K562 (cell line): ENCODE results near the gene DDAH2. TPM values are rescaled to one million over a fixed set of nuclear protein-coding genes. Genes with fewer than 3 reads are reported as not detected.

ENCODE experiments used
- ARID1B ChIP-seq: fragments of 450-650 bp; IDR thresholded peaks from 2 replicates; pipeline ENCODE4 v1.6.1; 2016; ENCODE audit warnings: antibody characterized with exemption, mild to moderate bottlenecking, inconsistent platforms
- CHCHD3 ChIP-seq: fragments of 250-450 bp; sonication (Bioruptor Pico); IDR thresholded peaks from 2 replicates; pipeline ENCODE4 v2.1.2; 2022; ENCODE audit warnings: mild to moderate bottlenecking
- CHD2 ChIP-seq: IDR thresholded peaks from 2 replicates; pipeline ENCODE4 v1.6.1; 2011; ENCODE audit warnings: low read depth, low read length
- L3MBTL2 ChIP-seq: fragments of 450-650 bp; IDR thresholded peaks from 2 replicates; pipeline ENCODE4 v1.6.1; 2016; ENCODE audit warnings: mild to moderate bottlenecking, moderate library complexity
- NFRKB ChIP-seq: fragments of 450-650 bp; IDR thresholded peaks from 2 replicates; pipeline ENCODE4 v1.6.1; 2016; ENCODE audit warnings: low read depth
- OTX1 ChIP-seq: fragments of 450-650 bp; formaldehyde crosslinking; IDR thresholded peaks from 2 replicates; pipeline ENCODE4 v1.4.0; 2022; ENCODE audit warnings: mild to moderate bottlenecking
- RAD21 ChIP-seq, 2 experiments: fragments of 250-450 bp in 1 of 2; fragments of 450-650 bp in 1 of 2; sonication (Bioruptor Pico) in 1 of 2; formaldehyde crosslinking in 1 of 2; IDR thresholded peaks in 1 of 2; conservative IDR thresholded peaks in 1 of 2; 2 replicates each; pipeline versions ENCODE4 v1.4.0 to v1.8.0; 2020 to 2022; ENCODE audit warnings: mild to moderate bottlenecking in 2 of 2, moderate library complexity in 1 of 2
- RBFOX2 ChIP-seq: fragments of 200-400 bp; formaldehyde crosslinking; IDR thresholded peaks from 2 replicates; pipeline ENCODE4 v1.6.1; 2017; ENCODE audit warnings: low read depth, mild to moderate bottlenecking, low read length, moderate library complexity
- polyA plus RNA-seq, 8 experiments: library from polyadenylated mRNA; depleted of rRNA in 4 of 8; stranded (reverse) in 5 of 8; unstranded in 3 of 8; fragments of >200 nt; fragmentation: Nextera tagmentation in 2 of 8; fragmentation: Illumina TruSeq in 1 of 8; extraction: Ambion mirVana in 2 of 8; extraction: Trizol in 1 of 8; gene quantifications; 2 replicates each; pipeline versions ENCODE4 v1.2.1 to v1.2.3, GENCODE V29; 2011 to 2014; ENCODE audit warnings: inconsistent platforms in 1 of 8, missing spikeins in 1 of 8
- total RNA-seq, 7 experiments: library from RNA; depleted of rRNA in 6 of 7; stranded (reverse); fragments of >200 nt in 6 of 7; fragmentation: Illumina TruSeq in 2 of 7; extraction: Trizol in 2 of 7; gene quantifications; 2 replicates each; pipeline versions ENCODE4 v1.2.1 to v1.2.3, GENCODE V29; 2011 to 2021; ENCODE audit warnings: low replicate concordance in 1 of 7
- TF ChIP-seq, protein P1 (sequence below), 2 experiments: IDR thresholded peaks; 2 replicates each; pipeline ENCODE4 v1.6.1; 2012; ENCODE audit warnings: improper control_type of control experiment in 2 of 2, low read depth in 2 of 2, low read length in 2 of 2, borderline replicate concordance in 1 of 2
- TF ChIP-seq, protein P2 (sequence below), 3 experiments: fragments of 200-800 bp in 1 of 3; sonication (Bioruptor generic) in 1 of 3; sonication (generic) in 1 of 3; formaldehyde crosslinking in 1 of 3; IDR thresholded peaks; 2 replicates each; pipeline versions ENCODE4 v1.6.1 to v1.8.0; 2016 to 2022; ENCODE audit warnings: mild to moderate bottlenecking in 2 of 3, missing compliant biosample characterization in 2 of 3, missing genetic modification characterization in 2 of 3, missing genetic modification reagents in 1 of 3
- TF ChIP-seq, protein P3 (sequence below): fragments of 450-650 bp; formaldehyde crosslinking; IDR thresholded peaks from 2 replicates; pipeline ENCODE4 v1.4.0; 2022; ENCODE audit warnings: missing genetic modification characterization
- TF ChIP-seq, protein P4 (sequence below): sonication (generic); formaldehyde crosslinking; IDR thresholded peaks from 2 replicates; pipeline ENCODE4 v1.8.0; 2023; ENCODE audit warnings: missing genetic modification reagents, mild to moderate bottlenecking, borderline replicate concordance
- TF ChIP-seq, protein P5 (sequence below): fragments of 450-650 bp; IDR thresholded peaks from 2 replicates; pipeline ENCODE4 v1.6.1; 2016; ENCODE audit warnings: borderline replicate concordance

The DDAH2 gene
- total and polyA plus RNA-seq, 9 of the 15 experiments (the other 6 are each of a cell fraction or from before 2014, with no cell fraction given) = 1.8 to 45.4 (median 21.4) TPM

DNA sequence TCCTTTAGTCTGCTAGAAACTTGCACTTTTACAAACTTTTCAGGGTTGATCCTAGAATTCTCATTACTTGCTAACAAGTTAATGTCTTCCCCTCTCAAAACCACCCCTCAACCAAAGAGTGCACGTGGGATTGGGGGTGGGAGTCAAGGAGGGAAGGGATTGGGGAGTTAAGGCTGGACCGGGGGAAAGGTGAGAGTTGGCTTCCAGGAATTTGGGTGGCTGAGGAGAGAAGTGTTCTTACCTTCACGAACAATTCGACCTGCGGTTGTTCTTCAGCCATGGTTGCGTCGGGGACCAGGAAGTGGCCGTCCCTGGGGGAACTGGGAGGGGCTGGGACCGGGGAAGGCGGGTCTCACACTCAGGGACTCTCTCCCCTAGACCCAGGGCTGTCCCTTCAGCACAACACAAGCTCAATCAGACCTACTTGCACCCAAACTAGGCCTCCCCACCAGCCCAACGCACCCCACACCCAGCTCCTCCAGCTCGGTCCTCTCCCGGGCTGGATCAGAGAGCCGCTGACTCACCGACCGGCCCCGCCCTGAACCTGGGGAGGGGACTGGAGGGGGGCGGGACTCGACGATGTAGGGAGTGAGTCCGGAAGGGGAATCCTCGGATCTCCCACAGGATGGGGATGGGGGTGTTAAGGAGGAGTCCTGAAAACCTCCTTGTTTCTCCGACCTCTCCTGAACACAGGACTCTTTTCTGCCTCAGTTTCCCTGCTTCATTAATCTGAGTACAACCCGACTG is 7.1 kb upstream of the DDAH2 start, which contains the start of gene CLIC1 (continued):
- TF ChIP-seq RBFOX2 = peak; percentile 96
- peak; percentile 97 for TF ChIP-seq OTX1 (CRISPR knock-in tag)
- TF ChIP-seq RAD21 (CRISPR knock-in tag; conservative IDR thresholded peaks at IDR 0.05 in 1 of 2, IDR thresholded peaks at IDR 0.05 in 1 of 2) = peak in 1 of 2 experiments; percentile 22; a peak in 1 of 4 replicates
- peak; percentile 95 for TF ChIP-seq CHCHD3 (CRISPR knock-in tag)
- TF ChIP-seq L3MBTL2 = no peak
- TF ChIP-seq, protein P1, sequence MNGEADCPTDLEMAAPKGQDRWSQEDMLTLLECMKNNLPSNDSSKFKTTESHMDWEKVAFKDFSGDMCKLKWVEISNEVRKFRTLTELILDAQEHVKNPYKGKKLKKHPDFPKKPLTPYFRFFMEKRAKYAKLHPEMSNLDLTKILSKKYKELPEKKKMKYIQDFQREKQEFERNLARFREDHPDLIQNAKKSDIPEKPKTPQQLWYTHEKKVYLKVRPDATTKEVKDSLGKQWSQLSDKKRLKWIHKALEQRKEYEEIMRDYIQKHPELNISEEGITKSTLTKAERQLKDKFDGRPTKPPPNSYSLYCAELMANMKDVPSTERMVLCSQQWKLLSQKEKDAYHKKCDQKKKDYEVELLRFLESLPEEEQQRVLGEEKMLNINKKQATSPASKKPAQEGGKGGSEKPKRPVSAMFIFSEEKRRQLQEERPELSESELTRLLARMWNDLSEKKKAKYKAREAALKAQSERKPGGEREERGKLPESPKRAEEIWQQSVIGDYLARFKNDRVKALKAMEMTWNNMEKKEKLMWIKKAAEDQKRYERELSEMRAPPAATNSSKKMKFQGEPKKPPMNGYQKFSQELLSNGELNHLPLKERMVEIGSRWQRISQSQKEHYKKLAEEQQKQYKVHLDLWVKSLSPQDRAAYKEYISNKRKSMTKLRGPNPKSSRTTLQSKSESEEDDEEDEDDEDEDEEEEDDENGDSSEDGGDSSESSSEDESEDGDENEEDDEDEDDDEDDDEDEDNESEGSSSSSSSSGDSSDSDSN (IDR thresholded peaks at IDR 0.05; ENCODE audit: borderline replicate concordance in 1 of 2, low read depth in 2 of 2, low read length in 2 of 2) = peak in 1 of 2 experiments; percentile 83; a peak in 3 of 4 replicates
- TF ChIP-seq, protein P2, sequence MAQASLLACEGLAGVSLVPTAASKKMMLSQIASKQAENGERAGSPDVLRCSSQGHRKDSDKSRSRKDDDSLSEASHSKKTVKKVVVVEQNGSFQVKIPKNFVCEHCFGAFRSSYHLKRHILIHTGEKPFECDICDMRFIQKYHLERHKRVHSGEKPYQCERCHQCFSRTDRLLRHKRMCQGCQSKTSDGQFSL (CRISPR knock-in tag; IDR thresholded peaks at IDR 0.05) = no peak
- TF ChIP-seq, protein P2 (tag; IDR thresholded peaks at IDR 0.05) = peak in 1 of 2 experiments; percentile 76; a peak in 2 of 4 replicates
- TF ChIP-seq, protein P3, sequence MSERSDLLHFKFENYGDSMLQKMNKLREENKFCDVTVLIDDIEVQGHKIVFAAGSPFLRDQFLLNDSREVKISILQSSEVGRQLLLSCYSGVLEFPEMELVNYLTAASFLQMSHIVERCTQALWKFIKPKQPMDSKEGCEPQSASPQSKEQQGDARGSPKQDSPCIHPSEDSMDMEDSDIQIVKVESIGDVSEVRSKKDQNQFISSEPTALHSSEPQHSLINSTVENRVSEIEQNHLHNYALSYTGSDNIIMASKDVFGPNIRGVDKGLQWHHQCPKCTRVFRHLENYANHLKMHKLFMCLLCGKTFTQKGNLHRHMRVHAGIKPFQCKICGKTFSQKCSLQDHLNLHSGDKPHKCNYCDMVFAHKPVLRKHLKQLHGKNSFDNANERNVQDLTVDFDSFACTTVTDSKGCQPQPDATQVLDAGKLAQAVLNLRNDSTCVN (CRISPR knock-in tag) = peak; percentile 35; the same call in 1 of the 2 replicates
- no peak for TF ChIP-seq NFRKB
- TF ChIP-seq, protein P4, sequence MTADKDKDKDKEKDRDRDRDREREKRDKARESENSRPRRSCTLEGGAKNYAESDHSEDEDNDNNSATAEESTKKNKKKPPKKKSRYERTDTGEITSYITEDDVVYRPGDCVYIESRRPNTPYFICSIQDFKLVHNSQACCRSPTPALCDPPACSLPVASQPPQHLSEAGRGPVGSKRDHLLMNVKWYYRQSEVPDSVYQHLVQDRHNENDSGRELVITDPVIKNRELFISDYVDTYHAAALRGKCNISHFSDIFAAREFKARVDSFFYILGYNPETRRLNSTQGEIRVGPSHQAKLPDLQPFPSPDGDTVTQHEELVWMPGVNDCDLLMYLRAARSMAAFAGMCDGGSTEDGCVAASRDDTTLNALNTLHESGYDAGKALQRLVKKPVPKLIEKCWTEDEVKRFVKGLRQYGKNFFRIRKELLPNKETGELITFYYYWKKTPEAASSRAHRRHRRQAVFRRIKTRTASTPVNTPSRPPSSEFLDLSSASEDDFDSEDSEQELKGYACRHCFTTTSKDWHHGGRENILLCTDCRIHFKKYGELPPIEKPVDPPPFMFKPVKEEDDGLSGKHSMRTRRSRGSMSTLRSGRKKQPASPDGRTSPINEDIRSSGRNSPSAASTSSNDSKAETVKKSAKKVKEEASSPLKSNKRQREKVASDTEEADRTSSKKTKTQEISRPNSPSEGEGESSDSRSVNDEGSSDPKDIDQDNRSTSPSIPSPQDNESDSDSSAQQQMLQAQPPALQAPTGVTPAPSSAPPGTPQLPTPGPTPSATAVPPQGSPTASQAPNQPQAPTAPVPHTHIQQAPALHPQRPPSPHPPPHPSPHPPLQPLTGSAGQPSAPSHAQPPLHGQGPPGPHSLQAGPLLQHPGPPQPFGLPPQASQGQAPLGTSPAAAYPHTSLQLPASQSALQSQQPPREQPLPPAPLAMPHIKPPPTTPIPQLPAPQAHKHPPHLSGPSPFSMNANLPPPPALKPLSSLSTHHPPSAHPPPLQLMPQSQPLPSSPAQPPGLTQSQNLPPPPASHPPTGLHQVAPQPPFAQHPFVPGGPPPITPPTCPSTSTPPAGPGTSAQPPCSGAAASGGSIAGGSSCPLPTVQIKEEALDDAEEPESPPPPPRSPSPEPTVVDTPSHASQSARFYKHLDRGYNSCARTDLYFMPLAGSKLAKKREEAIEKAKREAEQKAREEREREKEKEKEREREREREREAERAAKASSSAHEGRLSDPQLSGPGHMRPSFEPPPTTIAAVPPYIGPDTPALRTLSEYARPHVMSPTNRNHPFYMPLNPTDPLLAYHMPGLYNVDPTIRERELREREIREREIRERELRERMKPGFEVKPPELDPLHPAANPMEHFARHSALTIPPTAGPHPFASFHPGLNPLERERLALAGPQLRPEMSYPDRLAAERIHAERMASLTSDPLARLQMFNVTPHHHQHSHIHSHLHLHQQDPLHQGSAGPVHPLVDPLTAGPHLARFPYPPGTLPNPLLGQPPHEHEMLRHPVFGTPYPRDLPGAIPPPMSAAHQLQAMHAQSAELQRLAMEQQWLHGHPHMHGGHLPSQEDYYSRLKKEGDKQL (CRISPR knock-in tag) = no peak
- TF ChIP-seq, protein P5, sequence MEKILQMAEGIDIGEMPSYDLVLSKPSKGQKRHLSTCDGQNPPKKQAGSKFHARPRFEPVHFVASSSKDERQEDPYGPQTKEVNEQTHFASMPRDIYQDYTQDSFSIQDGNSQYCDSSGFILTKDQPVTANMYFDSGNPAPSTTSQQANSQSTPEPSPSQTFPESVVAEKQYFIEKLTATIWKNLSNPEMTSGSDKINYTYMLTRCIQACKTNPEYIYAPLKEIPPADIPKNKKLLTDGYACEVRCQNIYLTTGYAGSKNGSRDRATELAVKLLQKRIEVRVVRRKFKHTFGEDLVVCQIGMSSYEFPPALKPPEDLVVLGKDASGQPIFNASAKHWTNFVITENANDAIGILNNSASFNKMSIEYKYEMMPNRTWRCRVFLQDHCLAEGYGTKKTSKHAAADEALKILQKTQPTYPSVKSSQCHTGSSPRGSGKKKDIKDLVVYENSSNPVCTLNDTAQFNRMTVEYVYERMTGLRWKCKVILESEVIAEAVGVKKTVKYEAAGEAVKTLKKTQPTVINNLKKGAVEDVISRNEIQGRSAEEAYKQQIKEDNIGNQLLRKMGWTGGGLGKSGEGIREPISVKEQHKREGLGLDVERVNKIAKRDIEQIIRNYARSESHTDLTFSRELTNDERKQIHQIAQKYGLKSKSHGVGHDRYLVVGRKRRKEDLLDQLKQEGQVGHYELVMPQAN = peak; percentile 93
- 0 out of 2 replicates have a peak, but pooled peaks have one; percentile 25 for TF ChIP-seq CHD2
- TF ChIP-seq ARID1B = no peak
